ENCODE measurements around the gene AK5.

The AK5 gene

GRCh38 chr1:77382366-77382765 lies 100.5 kb downstream of the AK5 start:
- H3K27me3 ChIP-seq (ENCODE audit: low read depth, low read length), result no peaks in the 10 kb centered on the region
- H3K4me3 ChIP-seq (ENCODE audit: low read length), result no peak overlapping the region
- H3K9me3 ChIP-seq (ENCODE audit: insufficient read depth, low read length), result no peaks in the 10 kb centered on the region
- H3K4me1 ChIP-seq (ENCODE audit: low read length), result no peaks in the 10 kb centered on the region
- no peak overlapping the region for H3K4me2 ChIP-seq (ENCODE audit: low read length)
- no peaks in the 10 kb centered on the region for H3K79me2 ChIP-seq (ENCODE audit: low read length)
- H3K36me3 ChIP-seq (replicated peaks; ENCODE audit: low read depth, low read length), result no peaks in the 10 kb centered on the region
- H2AFZ ChIP-seq (ENCODE audit: low read depth, low read length), result no peak overlapping the region
- TF ChIP-seq CTCF (IDR thresholded peaks at IDR 0.05; ENCODE audit: low read depth, low read length), result no peak
- no peak for TF ChIP-seq EZH2phosphoT487 (IDR thresholded peaks at IDR 0.05; ENCODE audit: low read depth)
- H3K9ac ChIP-seq (ENCODE audit: low read length), result no peak overlapping the region
- H4K20me1 ChIP-seq (ENCODE audit: insufficient read depth, low read length), result no peaks in the 10 kb centered on the region
- no peak overlapping the region for H3K27ac ChIP-seq (ENCODE audit: low read length)

- Histone ChIP-seq H4K20me1 (ENCODE audit: insufficient read depth, low read length) (no peaks in the 10 kb centered on the region), H3K4me2 (ENCODE audit: low read length) (no peak overlapping the region), H3K9ac (ENCODE audit: low read length) (no peak overlapping the region), H3K9me3 (ENCODE audit: insufficient read depth, low read length) (no peaks in the 10 kb centered on the region), H3K4me3 (ENCODE audit: low read length) (no peak overlapping the region), H3K36me3 (replicated peaks; ENCODE audit: low read depth, low read length) (no peaks in the 10 kb centered on the region), H3K79me2 (ENCODE audit: low read length) (no peaks in the 10 kb centered on the region), H2AFZ (ENCODE audit: low read depth, low read length) (no peak overlapping the region), H3K27me3 (ENCODE audit: low read depth, low read length) (no peaks in the 10 kb centered on the region), H3K4me1 (ENCODE audit: low read length) (no peaks in the 10 kb centered on the region), H3K27ac (ENCODE audit: low read length) (no peak overlapping the region)
- TF ChIP-seq CTCF (IDR thresholded peaks at IDR 0.05; ENCODE audit: low read depth, low read length), result no peak
- TF ChIP-seq EZH2phosphoT487 (IDR thresholded peaks at IDR 0.05; ENCODE audit: low read depth), result no peak
Observed at GRCh38 chr1:77383236-77383635, 101.4 kb downstream of the AK5 start.

GRCh38 chr1:77385551-77385950 lies 103.7 kb downstream of the AK5 start:
- Histone ChIP-seq H3K4me3 (ENCODE audit: low read length) (no peak overlapping the region), H2AFZ (ENCODE audit: low read depth, low read length) (no peak overlapping the region), H3K27me3 (ENCODE audit: low read depth, low read length) (no peaks in the 10 kb centered on the region), H3K9ac (ENCODE audit: low read length) (no peak overlapping the region), H3K4me2 (ENCODE audit: low read length) (no peak overlapping the region), H3K79me2 (ENCODE audit: low read length) (no peaks in the 10 kb centered on the region), H3K4me1 (ENCODE audit: low read length) (no peaks in the 10 kb centered on the region), H3K27ac (ENCODE audit: low read length) (no peak overlapping the region), H3K9me3 (ENCODE audit: insufficient read depth, low read length) (no peaks in the 10 kb centered on the region), H3K36me3 (replicated peaks; ENCODE audit: low read depth, low read length) (no peaks in the 10 kb centered on the region), H4K20me1 (ENCODE audit: insufficient read depth, low read length) (no peaks in the 10 kb centered on the region)
- TF ChIP-seq CTCF (IDR thresholded peaks at IDR 0.05; ENCODE audit: low read depth, low read length) (no peak), EZH2phosphoT487 (IDR thresholded peaks at IDR 0.05; ENCODE audit: low read depth) (no peak)

- H2AFZ ChIP-seq (ENCODE audit: low read depth, low read length), result no peak overlapping the region
- no peaks in the 10 kb centered on the region for H4K20me1 ChIP-seq (ENCODE audit: insufficient read depth, low read length)
- no peak overlapping the region for H3K9ac ChIP-seq (ENCODE audit: low read length)
- no peaks in the 10 kb centered on the region for H3K79me2 ChIP-seq (ENCODE audit: low read length)
- no peak overlapping the region for H3K4me3 ChIP-seq (ENCODE audit: low read length)
- no peak overlapping the region for H3K27ac ChIP-seq (ENCODE audit: low read length)
- no peak overlapping the region for H3K4me2 ChIP-seq (ENCODE audit: low read length)
- TF ChIP-seq CTCF (IDR thresholded peaks at IDR 0.05; ENCODE audit: low read depth, low read length) (no peak), EZH2phosphoT487 (IDR thresholded peaks at IDR 0.05; ENCODE audit: low read depth) (no peak)
- no peaks in the 10 kb centered on the region for H3K4me1 ChIP-seq (ENCODE audit: low read length)
- H3K27me3 ChIP-seq (ENCODE audit: low read depth, low read length), result no peaks in the 10 kb centered on the region
- H3K9me3 ChIP-seq (ENCODE audit: insufficient read depth, low read length), result no peaks in the 10 kb centered on the region
- no peaks in the 10 kb centered on the region for H3K36me3 ChIP-seq (replicated peaks; ENCODE audit: low read depth, low read length)
Observed at GRCh38 chr1:77386276-77386675, 104.5 kb downstream of the AK5 start.

All from OCI-LY3 (cell line).